Body of pancreas (tissue), 4 donors: ENCODE data around the gene TMEM225B. TPM values are rescaled to one million over a fixed set of nuclear protein-coding genes. Genes with fewer than 3 reads are reported as not detected.

Experiments used
- ATAC-seq: fragments of 150-250 bp; one replicate; pipeline ENCODE4 v1.9.1; 2016
- DNase-seq, 4 donors: peaks; one replicate each; pipeline ENCODE4 v3.0.0-alpha.2; 2019
- H3K27ac ChIP-seq, 4 donors: fragments of 200-600 bp; sonication (generic); 1 replicate in 3 of 4; 2 replicates in 1 of 4; pipeline versions ENCODE4 v1.5.1 to v1.6.1; 2016 to 2019; ENCODE audit warnings: mild to moderate bottlenecking in 1 of 4, mixed read lengths in 1 of 4, moderate library complexity in 1 of 4
- H3K27me3 ChIP-seq, 2 donors: fragments of 200-600 bp; sonication (generic); one replicate each; pipeline ENCODE4 v1.6.0; 2016; ENCODE audit warnings: mild to moderate bottlenecking in 1 of 2
- H3K36me3 ChIP-seq, 2 donors: fragments of 200-600 bp; sonication (generic); replicated peaks in 1 of 2; 2 replicates each; pipeline ENCODE4 v1.5.1; 2016; ENCODE audit warnings: low read depth in 2 of 2; ENCODE audit not compliant: insufficient read depth in 1 of 2
- H3K4me1 ChIP-seq: fragments of 200-600 bp; sonication (generic); one replicate; pipeline ENCODE4 v1.6.0; 2016
- H3K4me3 ChIP-seq, 2 donors: fragments of 200-600 bp; sonication (generic); 1 replicate in 1 of 2; 2 replicates in 1 of 2; pipeline ENCODE4 v1.5.1; 2016 to 2019
- H3K9me3 ChIP-seq, 3 donors: fragments of 200-600 bp; sonication (generic); 1 replicate in 2 of 3; 2 replicates in 1 of 3; pipeline ENCODE4 v1.5.1; 2016
- POLR2A ChIP-seq, 3 donors: fragments of 450-650 bp; IDR thresholded peaks; one replicate each; pipeline ENCODE4 v1.6.1; 2016; ENCODE audit warnings: antibody characterized with exemption in 3 of 3, mild to moderate bottlenecking in 2 of 3
- WGBS, 2 donors: methylation state at CpG; one replicate each; pipeline ENCODE4 v1.1.5; 2017; 5-methylcytosine and 5-hydroxymethylcytosine counted together
- intact Hi-C: fragments of 100-400 bp; cut with DNase I; formaldehyde crosslinking; loops from one replicate; pipeline ENCODE4 v1.15.1; 2023
- total RNA-seq, 2 donors: library from RNA; depleted of rRNA; stranded (reverse); fragments of >200 nt; gene quantifications; one replicate each; pipeline ENCODE4 v1.1.0, GENCODE V29; 2016
- TF ChIP-seq, protein P1 (sequence below), 7 experiments: fragments of 450-650 bp in 4 of 7; fragments of 200-600 bp in 3 of 7; sonication (generic) in 3 of 7; IDR thresholded peaks; one replicate each; pipeline ENCODE4 v1.5.1; 2016 to 2019; ENCODE audit warnings: antibody characterized with exemption in 7 of 7

The TMEM225B gene
- total RNA-seq, 2 donors from 2014 or later = 0.52 TPM; not detected in 1

DNA sequence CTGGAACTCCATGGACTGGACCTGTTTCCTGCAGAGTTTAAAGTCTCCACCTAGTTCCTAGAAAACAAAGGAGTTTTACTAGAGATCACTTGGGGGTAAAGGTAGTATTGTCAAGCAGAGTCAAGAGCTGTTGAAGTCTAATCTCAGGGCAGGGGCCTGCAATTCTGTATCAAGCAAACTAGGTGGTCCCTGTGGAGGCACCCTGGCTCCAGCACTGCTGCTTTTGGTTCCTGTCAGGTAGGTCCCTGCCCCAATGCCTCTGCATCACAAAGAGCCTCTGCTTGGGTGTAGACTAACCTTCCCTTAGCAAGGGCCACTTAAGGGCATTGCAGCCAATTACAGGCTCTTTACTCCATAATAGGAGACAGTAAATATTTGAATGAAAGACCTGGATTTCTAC is 41.2 kb downstream of the TMEM225B start:
- DNase-seq = no peak
- Histone ChIP-seq H3K27ac (no peak overlapping the region), H3K27me3 (no peaks in the 10 kb centered on the region), H3K36me3 (no peaks in the 10 kb centered on the region), H3K4me3 (no peak overlapping the region), H3K9me3 (no peaks in the 10 kb centered on the region), H3K4me1 (no peaks in the 10 kb centered on the region)
- TF ChIP-seq POLR2A (IDR thresholded peaks at IDR 0.05) = no peak
- TF ChIP-seq, protein P1, sequence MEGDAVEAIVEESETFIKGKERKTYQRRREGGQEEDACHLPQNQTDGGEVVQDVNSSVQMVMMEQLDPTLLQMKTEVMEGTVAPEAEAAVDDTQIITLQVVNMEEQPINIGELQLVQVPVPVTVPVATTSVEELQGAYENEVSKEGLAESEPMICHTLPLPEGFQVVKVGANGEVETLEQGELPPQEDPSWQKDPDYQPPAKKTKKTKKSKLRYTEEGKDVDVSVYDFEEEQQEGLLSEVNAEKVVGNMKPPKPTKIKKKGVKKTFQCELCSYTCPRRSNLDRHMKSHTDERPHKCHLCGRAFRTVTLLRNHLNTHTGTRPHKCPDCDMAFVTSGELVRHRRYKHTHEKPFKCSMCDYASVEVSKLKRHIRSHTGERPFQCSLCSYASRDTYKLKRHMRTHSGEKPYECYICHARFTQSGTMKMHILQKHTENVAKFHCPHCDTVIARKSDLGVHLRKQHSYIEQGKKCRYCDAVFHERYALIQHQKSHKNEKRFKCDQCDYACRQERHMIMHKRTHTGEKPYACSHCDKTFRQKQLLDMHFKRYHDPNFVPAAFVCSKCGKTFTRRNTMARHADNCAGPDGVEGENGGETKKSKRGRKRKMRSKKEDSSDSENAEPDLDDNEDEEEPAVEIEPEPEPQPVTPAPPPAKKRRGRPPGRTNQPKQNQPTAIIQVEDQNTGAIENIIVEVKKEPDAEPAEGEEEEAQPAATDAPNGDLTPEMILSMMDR (IDR thresholded peaks at IDR 0.05) = no peak
- ATAC-seq = no peak
- intact Hi-C loops = no loop called here

DNA sequence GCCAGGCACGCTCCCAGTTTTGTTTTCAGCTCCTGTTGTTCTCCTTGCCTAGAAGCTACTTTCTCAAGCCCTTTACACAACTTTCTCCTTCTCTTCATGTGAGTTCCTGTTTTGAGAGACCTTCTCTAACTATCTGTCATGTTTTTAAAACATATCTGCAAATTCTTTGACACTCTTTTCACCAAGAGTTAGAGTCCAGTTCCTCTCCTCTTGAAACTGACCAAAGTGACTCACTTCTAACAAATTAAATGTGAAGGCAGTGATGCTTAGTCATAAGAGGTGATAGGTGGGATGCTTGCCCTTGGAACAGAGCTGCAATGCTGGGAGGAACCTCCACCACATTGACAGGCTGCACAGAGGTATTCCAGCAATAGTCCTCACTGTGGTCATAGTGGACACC is 44.0 kb downstream of the TMEM225B start:
- Histone ChIP-seq H3K9me3 (no peaks in the 10 kb centered on the region), H3K27me3 (no peaks in the 10 kb centered on the region), H3K4me3 (no peak overlapping the region), H3K27ac (no peak overlapping the region), H3K36me3 (no peaks in the 10 kb centered on the region), H3K4me1 (no peaks in the 10 kb centered on the region)
- DNase-seq (no peak), ATAC-seq (no peak)
- TF ChIP-seq POLR2A (IDR thresholded peaks at IDR 0.05) = no peak
- TF ChIP-seq, protein P1 (IDR thresholded peaks at IDR 0.05) = no peak
- intact Hi-C loops = no loop called here
- WGBS, 2 donors = 77 to 86% methylated on average over 1 of the region's 1 CpG

DNA sequence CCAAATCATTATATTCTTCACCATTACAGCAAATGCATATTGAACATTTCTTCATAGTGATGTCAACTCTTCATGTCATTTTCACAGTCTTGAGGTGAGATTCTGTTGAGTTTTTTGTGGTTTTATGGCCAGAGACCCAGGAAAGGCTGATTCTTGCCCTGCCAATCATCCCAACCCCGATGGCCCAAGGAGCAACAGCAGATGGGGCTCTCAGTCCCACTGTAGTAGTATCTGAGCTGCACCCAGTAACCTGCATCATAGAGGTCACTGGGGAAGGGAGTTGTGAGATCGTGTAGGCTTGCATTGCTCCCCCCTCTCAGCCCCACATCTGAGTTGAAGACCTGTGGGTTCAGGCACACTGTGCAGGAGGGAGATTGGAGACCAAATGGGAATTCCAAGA is 45.4 kb downstream of the TMEM225B start:
- H3K4me3 ChIP-seq = no peak overlapping the region
- H3K27me3 ChIP-seq = no peaks in the 10 kb centered on the region
- no peak for DNase-seq
- ATAC-seq = no peak
- H3K36me3 ChIP-seq = no peaks in the 10 kb centered on the region
- intact Hi-C loops = no loop called here
- WGBS, 2 donors = 67 to 92% methylated on average over 2 of the region's 2 CpGs
- no peak overlapping the region for H3K27ac ChIP-seq
- TF ChIP-seq POLR2A (IDR thresholded peaks at IDR 0.05) = no peak
- TF ChIP-seq, protein P1 (IDR thresholded peaks at IDR 0.05) = no peak
- no peaks in the 10 kb centered on the region for H3K4me1 ChIP-seq
- no peaks in the 10 kb centered on the region for H3K9me3 ChIP-seq

DNA sequence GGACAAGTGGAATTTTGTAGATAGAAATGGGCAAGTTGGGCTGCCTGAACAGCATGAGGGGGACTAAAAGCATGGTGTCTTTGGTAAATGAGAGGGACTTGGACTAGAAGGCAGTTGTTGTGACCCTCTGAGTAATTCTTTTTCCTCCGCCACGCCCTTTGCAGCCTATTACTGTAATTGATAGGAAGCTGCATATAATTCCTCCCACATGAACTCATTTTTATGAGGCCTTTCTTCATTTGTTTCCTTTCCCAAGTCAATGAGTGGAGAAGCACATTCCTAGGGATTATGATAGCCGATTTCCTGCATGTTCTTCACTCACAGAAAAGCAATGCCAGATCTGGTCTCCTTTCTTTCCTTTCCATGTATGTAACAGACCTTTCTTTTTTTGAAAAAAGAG is 46.4 kb downstream of the TMEM225B start:
- Histone ChIP-seq H3K4me3 (no peak overlapping the region), H3K27ac (no peak overlapping the region), H3K9me3 (no peaks in the 10 kb centered on the region), H3K27me3 (no peaks in the 10 kb centered on the region), H3K36me3 (no peaks in the 10 kb centered on the region), H3K4me1 (no peaks in the 10 kb centered on the region)
- TF ChIP-seq POLR2A (IDR thresholded peaks at IDR 0.05) = no peak
- TF ChIP-seq, protein P1 (IDR thresholded peaks at IDR 0.05) = no peak
- 91 to 97% methylated on average over 3 of the region's 3 CpGs for WGBS, 2 donors
- no peak for ATAC-seq
- intact Hi-C loops = no loop called here
- DNase-seq = no peak

DNA sequence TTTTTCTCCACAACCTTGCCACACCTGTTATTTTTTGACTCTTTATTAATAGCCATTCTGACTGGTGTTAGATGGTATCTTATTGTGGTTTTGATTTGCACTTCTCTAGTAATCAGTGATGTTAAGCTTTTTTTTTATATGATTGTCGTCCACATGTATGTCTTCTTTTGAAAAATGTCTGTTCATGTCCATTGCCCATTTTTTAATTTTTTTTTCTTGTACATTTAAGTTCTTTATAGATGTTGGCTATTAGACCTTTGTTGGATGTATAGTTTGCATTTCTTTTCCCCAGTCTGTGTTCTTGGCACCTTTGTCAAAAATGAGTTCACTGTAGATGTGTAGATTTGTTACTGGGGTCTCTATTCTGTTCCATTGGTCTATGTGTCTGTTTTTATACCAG is 47.5 kb downstream of the TMEM225B start:
- intact Hi-C loops = no loop called here
- WGBS, 2 donors = 88 to 95% methylated on average over 1 of the region's 1 CpG
- Histone ChIP-seq H3K4me3 (no peak overlapping the region), H3K9me3 (no peaks in the 10 kb centered on the region), H3K36me3 (no peaks in the 10 kb centered on the region), H3K4me1 (no peaks in the 10 kb centered on the region), H3K27ac (no peak overlapping the region), H3K27me3 (no peaks in the 10 kb centered on the region)
- DNase-seq (no peak), ATAC-seq (no peak)
- TF ChIP-seq, protein P1 (IDR thresholded peaks at IDR 0.05) = no peak
